ENCODE measurements around the gene DNMT1.
"Not testable (repeated sequence)": the region's sequence is repeated elsewhere in the genome, so short reads cannot be mapped to it uniquely, and the experiment has no call there.

DNMT1 gene

GRCh38 chr19:10194500-10195198 is at the start of gene DNMT1:
TSS of gene DNMT1 (minus strand) at chr19:10194953. CDS start at chr19:10194899, 54 bp downstream.
- peak; percentile 98 for DNase-seq

DNA sequence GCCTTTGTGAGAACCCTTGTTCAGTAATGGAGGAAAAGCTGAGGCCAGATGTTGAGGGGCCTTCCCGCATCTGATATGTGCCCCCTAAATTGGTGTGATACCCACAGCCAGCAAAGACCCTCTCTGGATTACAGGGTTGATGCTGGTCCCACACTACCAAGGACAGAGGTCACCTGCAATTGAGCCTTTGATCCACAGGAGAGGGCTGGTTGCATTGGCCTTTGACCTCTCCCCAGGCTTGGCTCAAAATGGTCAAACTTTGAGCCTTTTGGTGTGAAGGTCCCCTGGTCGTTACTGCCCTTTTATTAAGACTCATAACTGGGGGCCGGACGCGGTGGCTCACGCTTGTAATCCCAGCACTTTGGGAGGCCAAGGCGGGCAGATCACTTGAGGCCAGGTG is 48.9 kb upstream of the DNMT1 start:
- no peak for DNase-seq

- not testable (repeated sequence) for DNase-seq
These were observed 47.2 kb upstream of the DNMT1 start for GRCh38 chr19:10241826-10242449.

DNA sequence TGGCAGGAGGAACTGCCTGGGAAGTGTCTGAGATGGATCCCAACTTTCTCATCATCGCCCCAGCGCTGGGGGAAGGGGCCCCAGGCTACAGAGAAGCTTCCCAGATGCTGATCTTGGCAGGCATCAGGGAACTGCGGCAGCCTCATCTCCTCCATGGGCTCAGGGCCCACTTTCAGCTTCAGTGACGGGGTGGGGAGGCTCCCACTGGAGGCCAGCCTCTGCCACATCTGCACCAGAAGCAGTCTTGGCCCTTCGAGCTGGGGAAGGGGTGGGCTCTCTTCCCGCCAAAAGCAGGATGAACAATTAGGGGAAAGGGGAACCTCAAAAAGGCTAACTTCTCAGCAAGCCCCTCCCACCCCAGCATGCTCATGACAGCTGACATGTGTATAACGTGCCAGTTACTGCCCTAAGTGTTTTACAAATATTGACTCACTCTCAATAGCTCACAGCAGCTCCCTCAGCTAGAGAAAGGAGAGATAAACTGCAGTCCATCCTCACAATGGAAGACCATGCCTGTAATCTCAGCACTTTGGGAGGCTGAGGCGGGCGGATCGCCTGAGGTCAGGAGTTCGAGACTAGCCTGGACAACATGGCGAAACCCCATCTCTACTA is 43.5 kb upstream of the DNMT1 start:
- DNase-seq, result no peak

DNA sequence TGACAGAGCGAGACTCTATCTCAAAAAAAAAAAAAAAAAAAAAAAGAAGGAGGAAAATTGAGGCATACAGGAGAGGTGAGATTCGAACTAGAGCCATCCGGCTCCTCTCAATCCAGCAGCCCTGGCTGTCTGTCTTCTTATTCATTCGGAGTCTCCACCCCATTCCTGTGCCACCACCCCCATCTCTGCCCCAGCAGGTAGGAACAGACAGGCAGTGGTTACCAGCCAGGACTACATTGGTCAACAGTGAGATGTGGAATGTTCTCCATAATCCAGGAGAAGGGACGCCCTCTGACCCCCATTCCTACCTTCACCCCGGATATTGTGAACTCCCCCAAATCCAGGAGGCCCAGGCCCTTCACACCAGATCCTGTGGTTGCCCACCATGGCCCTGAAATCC is 42.9 kb upstream of the DNMT1 start:
- no peak for DNase-seq

DNA sequence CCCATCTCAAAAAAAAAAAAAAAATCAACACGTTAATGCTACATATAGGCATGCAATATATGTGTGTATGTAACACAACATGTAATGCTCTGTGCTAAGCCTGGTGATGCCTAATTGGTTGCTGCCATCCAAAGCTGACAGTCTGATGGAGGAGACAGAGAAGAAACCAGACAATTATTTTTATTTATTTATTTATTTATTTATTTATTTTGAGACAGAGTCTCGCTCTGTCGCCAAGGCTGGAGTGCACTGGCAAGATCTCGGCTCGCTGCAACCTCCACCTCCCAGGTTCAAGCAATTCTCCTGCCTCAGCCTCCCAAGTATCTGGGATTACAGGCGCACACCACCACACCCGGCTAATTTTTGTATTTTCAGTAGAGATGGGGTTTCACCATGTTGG is 40.7 kb upstream of the DNMT1 start:
- DNase-seq, result not testable (repeated sequence)

GRCh38 chr19:10235003-10235402 is 40.2 kb upstream of the DNMT1 start:
- peak; percentile 35 for DNase-seq

DNA sequence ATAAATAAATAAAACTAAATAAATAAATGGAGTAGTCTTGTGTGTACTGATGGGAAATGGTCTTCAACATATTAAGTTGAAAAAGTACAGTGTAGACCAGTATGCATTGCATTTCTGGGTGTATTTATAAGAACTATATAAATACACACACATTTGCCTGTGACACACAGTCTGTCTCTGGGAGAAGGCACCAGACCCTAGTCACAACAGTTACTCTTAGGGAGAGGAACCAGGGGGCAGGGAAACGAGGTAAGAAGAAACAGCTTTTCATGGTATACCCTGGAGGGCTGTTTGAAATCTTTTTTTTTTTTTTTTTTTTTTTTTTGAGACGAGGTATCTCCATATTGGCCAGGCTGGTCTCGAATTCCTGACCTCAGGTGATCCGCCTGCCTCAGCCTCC is 39.2 kb upstream of the DNMT1 start:
- DNase-seq, result no peak

GRCh38 chr19:10231612-10232228 is 37.0 kb upstream of the DNMT1 start:
- DNase-seq, result no peak

DNA sequence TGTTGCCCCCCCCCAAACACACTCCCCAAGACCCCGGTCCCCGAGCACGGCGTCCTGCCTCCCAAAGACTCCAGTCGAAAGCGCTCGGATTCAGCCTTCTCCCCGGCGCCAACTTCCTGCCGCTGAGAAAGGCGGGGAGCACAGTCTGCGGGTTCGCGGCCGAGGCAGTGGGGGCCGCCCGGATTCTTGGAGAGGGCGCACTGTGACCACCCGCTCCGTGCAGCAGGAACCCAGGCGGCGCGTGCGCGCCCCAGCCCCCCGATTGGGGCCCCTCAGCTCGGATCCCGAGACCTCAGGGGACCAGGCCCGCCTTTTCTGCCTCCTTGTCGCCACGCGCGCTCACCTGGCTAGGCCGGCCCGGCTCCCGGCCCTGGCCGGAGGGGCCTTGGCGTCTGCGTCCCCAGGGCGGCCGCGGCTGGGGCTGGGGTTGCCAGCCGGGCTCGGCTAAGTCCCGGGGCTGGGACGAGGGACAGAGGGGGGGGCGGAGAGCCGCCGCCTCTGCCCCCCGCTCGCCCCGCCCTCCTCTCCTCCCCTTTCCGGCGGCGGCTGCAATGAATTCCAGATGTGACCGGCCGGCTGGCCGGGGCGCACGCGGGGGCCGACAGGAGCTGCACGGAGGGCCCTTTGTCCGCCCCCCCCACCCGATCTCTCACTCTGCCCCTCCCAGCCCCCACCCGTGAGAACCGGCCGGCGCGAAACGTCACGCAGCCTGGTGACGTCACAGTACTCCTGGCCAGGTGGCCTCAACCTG is 36.3 kb upstream of the DNMT1 start, which contains the start of gene S1PR2:
TSS of gene S1PR2 (minus strand) at position 471 of the 751 bp plus-strand sequence. CDS start 6,426 bp downstream, outside the sequence.
- peak; percentile 93 for DNase-seq

DNA sequence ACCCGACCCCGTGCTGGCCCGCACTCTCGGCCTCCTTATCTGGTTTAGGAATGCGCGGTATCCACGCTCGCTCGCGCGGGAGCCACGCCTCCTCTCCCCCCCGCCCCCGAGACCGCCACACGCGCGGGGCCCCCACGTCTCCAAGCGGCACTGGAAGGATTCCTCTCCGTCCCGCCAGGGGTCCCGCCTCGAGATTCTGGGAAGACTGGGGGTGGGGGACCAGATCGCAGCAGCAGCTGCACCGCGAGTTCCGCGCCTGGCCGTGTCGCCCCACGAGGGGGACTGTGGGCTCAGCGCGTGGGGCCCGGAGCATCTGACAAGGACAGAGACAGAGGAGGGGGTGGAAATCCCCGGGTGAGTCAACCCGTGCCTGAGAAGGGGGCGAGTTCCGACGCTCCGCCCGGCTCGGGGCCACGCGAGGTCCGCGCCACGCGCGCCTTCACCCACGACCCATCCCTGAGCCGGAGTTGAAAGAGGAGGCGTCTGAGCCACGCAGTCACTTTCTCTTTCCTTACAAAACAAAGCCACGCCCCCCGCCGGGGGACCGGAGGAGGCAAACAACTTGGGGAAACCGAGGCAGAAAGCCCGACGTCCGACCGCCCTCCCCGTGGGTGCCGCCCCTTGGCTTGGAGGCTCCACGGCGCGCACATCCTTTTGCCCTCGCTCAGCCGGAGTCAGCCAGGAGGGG is 35.6 kb upstream of the DNMT1 start:
- peak; percentile 84 for DNase-seq

- peak; percentile 75 for DNase-seq
These were observed 34.2 kb upstream of the DNMT1 start for GRCh38 chr19:10228920-10229319.

DNA sequence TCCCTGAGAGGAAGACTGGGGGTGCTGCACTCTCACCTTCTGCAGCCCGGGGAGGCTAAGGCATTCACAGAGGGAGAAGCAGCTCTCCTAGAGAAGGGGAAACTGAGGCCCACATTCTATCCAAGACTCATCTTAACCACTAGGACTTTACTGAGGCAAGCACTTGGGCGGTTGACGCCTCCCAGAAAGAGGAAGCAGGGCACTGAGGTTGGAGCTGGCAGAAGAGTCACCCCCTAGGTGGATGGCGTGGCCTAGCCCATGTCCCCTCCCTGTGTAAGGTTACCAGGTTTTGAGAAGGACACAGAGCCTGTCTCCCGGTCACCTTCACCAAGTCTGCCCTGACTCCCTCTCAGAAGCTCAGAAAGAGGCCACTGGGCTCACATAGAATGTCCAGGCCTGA is 33.6 kb upstream of the DNMT1 start:
- no peak for DNase-seq

GRCh38 chr19:10227026-10227971 is 32.5 kb upstream of the DNMT1 start:
- peak; percentile 88 for DNase-seq

GRCh38 chr19:10226376-10227025 is 31.7 kb upstream of the DNMT1 start:
- DNase-seq, result no peak

DNA sequence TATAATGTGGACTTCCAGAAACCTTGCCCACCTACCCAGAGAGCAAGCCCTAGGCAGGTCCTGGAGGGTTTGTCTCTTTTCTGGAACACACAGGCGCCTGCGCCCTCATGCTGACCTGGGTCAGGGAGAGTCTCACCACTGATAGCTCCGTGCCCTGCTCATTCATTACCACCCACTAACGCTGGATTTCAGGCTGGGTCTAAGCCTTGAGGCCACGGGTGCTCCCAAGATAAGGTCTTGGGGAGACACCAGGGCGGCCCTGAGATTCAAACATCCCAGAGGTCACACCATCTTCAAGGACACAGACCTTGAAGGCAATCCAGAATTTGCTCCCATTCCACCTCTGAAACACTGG is 31.2 kb upstream of the DNMT1 start:
- DNase-seq, result no peak

DNA sequence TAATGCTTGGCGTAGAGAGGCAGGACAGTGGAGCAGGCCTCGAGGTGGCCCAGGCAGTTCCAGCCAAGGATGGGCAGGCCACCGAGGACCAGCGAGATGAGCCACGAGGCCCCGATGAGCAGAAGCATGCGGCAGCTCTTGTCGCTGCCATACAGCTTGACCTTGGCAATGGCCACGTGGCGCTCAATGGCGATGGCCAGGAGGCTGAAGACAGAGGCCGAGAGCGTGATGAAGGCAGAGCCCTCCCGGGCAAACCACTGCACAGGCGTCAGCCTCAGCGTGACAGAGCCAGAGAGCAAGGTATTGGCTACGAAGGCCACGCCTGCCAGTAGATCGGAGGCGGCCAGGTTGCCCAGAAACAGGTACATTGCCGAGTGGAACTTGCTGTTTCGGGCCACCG is 29.6 kb upstream of the DNMT1 start:
- DNase-seq, result no peak

GRCh38 chr19:10223488-10224213 is 28.9 kb upstream of the DNMT1 start:
- DNase-seq, result no peak

DNA sequence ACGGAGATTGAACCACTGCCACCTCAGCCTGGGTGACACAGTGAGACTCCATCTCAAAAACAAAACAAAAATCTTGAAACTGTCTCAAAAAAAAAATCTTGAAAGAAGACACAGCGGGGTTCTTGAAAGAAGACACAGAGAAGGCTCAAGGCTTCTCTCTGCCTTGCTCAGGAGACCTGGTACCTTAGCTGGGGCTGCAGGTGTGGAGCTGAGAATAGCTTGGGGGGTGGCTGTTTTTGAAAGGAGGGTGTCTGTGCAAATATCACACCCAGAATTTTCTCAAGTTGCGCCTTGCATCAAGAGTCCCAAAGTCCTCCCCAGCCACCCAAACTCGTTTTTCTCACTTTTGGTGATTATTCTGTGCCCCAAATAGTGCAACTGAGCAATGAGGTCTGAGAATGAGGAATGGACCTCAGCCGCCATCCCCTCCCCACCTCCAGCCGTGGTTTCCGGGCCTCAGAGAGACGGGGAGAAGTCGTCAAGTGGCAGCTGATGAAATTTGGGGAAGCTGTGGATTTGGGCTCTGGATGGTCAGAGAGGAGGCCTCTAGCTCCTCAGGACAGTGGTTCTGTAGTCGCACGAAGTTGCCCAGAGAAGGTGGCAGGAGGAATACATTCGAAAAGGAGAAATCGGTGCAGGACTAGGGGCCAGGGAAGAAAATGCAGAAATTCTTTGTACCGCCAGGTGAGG is 27.6 kb upstream of the DNMT1 start:
- no peak for DNase-seq
